ENCODE data around the gene MICAL1. TPM values are rescaled to one million over a fixed set of nuclear protein-coding genes. Genes with fewer than 3 reads are reported as not detected.
"Not testable (repeated sequence)": the region's sequence is repeated elsewhere in the genome, so short reads cannot be mapped to it uniquely, and the experiment has no call there.

The MICAL1 gene
- total RNA-seq, 1 donor from 2014 or later, result 50.6 TPM

- Mint-ChIP-seq H3K4me1 (peaks cover 12% of the 10 kb centered on the region), H3K36me3 (peaks cover 52% of the 10 kb centered on the region), H3K9me3 (no peaks in the 10 kb centered on the region), H3K27me3 (ENCODE audit: insufficient read depth, low read depth) (peaks cover 7% of the 10 kb centered on the region), H3K27ac (no peak overlapping the region), H3K4me3 (no peak overlapping the region)
- H3K4me1 ChIP-seq, result peaks cover under 1% of the 10 kb centered on the region
- peaks cover 7% of the 10 kb centered on the region for H4K20me1 ChIP-seq (ENCODE audit: low read depth)
- H3K9ac ChIP-seq, result no peak overlapping the region
- peaks cover 12% of the 10 kb centered on the region for H3F3A ChIP-seq (ENCODE audit: low read depth)
- peaks cover 26% of the 10 kb centered on the region for H3K79me2 ChIP-seq (ENCODE audit: low read depth)
- peaks cover 18% of the 10 kb centered on the region for H3K36me3 ChIP-seq
- TF ChIP-seq EZH2phosphoT487 (IDR thresholded peaks at IDR 0.05) (no peak), EZH2 (IDR thresholded peaks at IDR 0.05) (no peak)
- TF ChIP-seq, protein P1, sequence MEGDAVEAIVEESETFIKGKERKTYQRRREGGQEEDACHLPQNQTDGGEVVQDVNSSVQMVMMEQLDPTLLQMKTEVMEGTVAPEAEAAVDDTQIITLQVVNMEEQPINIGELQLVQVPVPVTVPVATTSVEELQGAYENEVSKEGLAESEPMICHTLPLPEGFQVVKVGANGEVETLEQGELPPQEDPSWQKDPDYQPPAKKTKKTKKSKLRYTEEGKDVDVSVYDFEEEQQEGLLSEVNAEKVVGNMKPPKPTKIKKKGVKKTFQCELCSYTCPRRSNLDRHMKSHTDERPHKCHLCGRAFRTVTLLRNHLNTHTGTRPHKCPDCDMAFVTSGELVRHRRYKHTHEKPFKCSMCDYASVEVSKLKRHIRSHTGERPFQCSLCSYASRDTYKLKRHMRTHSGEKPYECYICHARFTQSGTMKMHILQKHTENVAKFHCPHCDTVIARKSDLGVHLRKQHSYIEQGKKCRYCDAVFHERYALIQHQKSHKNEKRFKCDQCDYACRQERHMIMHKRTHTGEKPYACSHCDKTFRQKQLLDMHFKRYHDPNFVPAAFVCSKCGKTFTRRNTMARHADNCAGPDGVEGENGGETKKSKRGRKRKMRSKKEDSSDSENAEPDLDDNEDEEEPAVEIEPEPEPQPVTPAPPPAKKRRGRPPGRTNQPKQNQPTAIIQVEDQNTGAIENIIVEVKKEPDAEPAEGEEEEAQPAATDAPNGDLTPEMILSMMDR (IDR thresholded peaks at IDR 0.05), result no peak
- no peak overlapping the region for H3K4me3 ChIP-seq
- H3K9me3 ChIP-seq (ENCODE audit: low read depth), result no peaks in the 10 kb centered on the region
- no peak for DNase-seq (ENCODE audit: low spot score)
- no peak overlapping the region for H2AFZ ChIP-seq (replicated peaks)
- H3K4me2 ChIP-seq, result no peak overlapping the region
- H3K27me3 ChIP-seq, result no peaks in the 10 kb centered on the region
- no peak overlapping the region for H3K27ac ChIP-seq
Measured at GRCh38 chr6:109465772-109466171, 10.2 kb upstream of the MICAL1 start.

DNA sequence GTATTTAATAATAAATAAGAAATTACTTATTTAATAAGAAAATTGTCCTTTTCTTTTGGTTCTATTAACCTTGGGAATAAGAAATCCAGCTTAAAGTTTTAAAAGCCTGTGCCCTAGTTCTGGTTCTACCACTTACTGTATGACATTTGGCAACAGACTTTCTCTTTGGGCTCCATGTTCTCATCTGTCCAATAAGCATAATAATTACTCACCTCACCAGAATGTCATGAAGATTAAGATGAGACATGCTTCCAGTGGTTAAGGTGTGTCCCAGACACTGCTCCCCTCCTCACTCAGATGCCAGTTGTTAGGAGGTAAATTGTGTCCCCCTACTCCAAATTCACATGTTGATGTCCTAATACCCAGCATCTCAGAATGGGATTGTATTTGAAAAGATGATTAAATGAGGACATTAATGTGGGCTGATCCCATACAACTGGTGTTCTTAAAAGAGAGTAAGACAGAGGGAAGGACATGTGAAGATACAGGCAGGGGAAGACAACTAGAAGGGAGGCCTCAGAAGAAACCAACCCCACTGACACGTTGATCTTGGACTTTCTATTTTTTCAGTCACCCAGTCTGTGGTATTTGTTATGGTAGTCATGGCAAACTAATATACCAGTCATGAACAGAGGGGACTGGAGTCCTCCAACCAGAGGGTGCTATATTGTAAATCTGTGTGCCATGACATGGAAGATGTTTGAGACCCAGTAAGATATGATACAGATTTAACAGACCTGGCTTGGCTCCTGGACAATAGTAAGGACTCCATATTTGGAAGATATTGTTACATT, 6.4 kb upstream of the MICAL1 start:
- Histone ChIP-seq H3K9ac (no peak overlapping the region), H3K36me3 (peaks cover 18% of the 10 kb centered on the region), H3K9me3 (ENCODE audit: low read depth) (no peaks in the 10 kb centered on the region), H3K4me2 (no peak overlapping the region), H2AFZ (replicated peaks) (no peak overlapping the region), H3K27ac (no peak overlapping the region), H3K4me3 (no peak overlapping the region), H3K27me3 (no peaks in the 10 kb centered on the region), H3K4me1 (peaks cover 23% of the 10 kb centered on the region), H4K20me1 (ENCODE audit: low read depth) (peaks cover 15% of the 10 kb centered on the region), H3F3A (ENCODE audit: low read depth) (peaks cover 46% of the 10 kb centered on the region), H3K79me2 (ENCODE audit: low read depth) (peaks cover 19% of the 10 kb centered on the region)
- H3K4me1 Mint-ChIP-seq, result peaks cover 31% of the 10 kb centered on the region
- no peak overlapping the region for H3K4me3 Mint-ChIP-seq
- no peak for TF ChIP-seq EZH2phosphoT487 (IDR thresholded peaks at IDR 0.05)
- TF ChIP-seq, protein P1 (IDR thresholded peaks at IDR 0.05), result no peak
- TF ChIP-seq EZH2 (IDR thresholded peaks at IDR 0.05), result no peak
- no peak for DNase-seq (ENCODE audit: low spot score)
- H3K9me3 Mint-ChIP-seq, result no peaks in the 10 kb centered on the region
- no peak overlapping the region for H3K27ac Mint-ChIP-seq
- peaks cover 8% of the 10 kb centered on the region for H3K27me3 Mint-ChIP-seq (ENCODE audit: insufficient read depth, low read depth)
- peaks cover 28% of the 10 kb centered on the region for H3K36me3 Mint-ChIP-seq

GRCh38 chr6:109461205-109461604, 5.6 kb upstream of the MICAL1 start:
- Histone ChIP-seq H3K79me2 (ENCODE audit: low read depth) (peaks cover 26% of the 10 kb centered on the region), H3F3A (ENCODE audit: low read depth) (peaks cover 53% of the 10 kb centered on the region), H3K36me3 (peaks cover 18% of the 10 kb centered on the region), H4K20me1 (ENCODE audit: low read depth) (peaks cover 15% of the 10 kb centered on the region), H3K4me1 (peaks cover 28% of the 10 kb centered on the region)
- not testable (repeated sequence) for H3K27ac Mint-ChIP-seq; H2AFZ ChIP-seq (replicated peaks); H3K27ac ChIP-seq; H3K9me3 ChIP-seq (ENCODE audit: low read depth); H3K4me3 Mint-ChIP-seq; H3K4me2 ChIP-seq; H3K9ac ChIP-seq; H3K27me3 ChIP-seq; DNase-seq (ENCODE audit: low spot score); H3K4me3 ChIP-seq; H3K9me3 Mint-ChIP-seq
- peaks cover 38% of the 10 kb centered on the region for H3K4me1 Mint-ChIP-seq
- peaks cover 15% of the 10 kb centered on the region for H3K27me3 Mint-ChIP-seq (ENCODE audit: insufficient read depth, low read depth)
- peaks cover 26% of the 10 kb centered on the region for H3K36me3 Mint-ChIP-seq

Data from neural progenitor cell (in vitro differentiated cells).